Measurements from ENCODE around the gene RXRA. TPM values are rescaled to one million over a fixed set of nuclear protein-coding genes. Genes with fewer than 3 reads are reported as not detected.

The RXRA gene
- total and polyA plus RNA-seq, 2 donors (not counting 3 experiments of a cell fraction or from before 2014, with no cell fraction given): 15.4 to 37.4 TPM

- H3K9me3 ChIP-seq (replicated peaks; ENCODE audit: control insufficient read depth, insufficient read depth, low read length): no peaks in the 10 kb centered on the region
- POLR2A ChIA-PET: no interaction called here
- H3K4me3 ChIP-seq (replicated peaks in 1 of 3; ENCODE audit: insufficient read depth in 1 of 3, low read depth in 1 of 3, low read length in 3 of 3): no peak overlapping the region
- no peaks in the 10 kb centered on the region for H3K27me3 ChIP-seq (ENCODE audit: control insufficient read depth in 2 of 2, insufficient read depth in 2 of 2, low read length in 2 of 2)
- dilution Hi-C loops (cut with MboI; ENCODE audit: extremely low pct_ligation_motif_present, low sequenced_read_pairs): no loop called here
- no peak overlapping the region for H2AFZ ChIP-seq (ENCODE audit: low read depth, low read length)
- no peaks in the 10 kb centered on the region for H3K36me3 ChIP-seq (ENCODE audit: control insufficient read depth in 2 of 2, extremely low read depth in 1 of 2, insufficient read depth in 2 of 2, low read length in 2 of 2)
- H3K9ac ChIP-seq (replicated peaks; ENCODE audit: extremely low read depth, insufficient read depth, low read length): no peak overlapping the region
- FAIRE-seq: no peak
- H3K27ac ChIP-seq (ENCODE audit: insufficient read depth, low read depth, low read length): no peak overlapping the region
- no peak overlapping the region for H3K4me2 ChIP-seq (ENCODE audit: insufficient read depth, low read length)
- intact Hi-C loops (cut with micrococcal nuclease): loop anchor here (5.0 kb wide), 1 partner anchor 618 kb away; no protein-coding TSS in a partner anchor
- CTCF ChIA-PET: interaction anchor here (1.1 to 1.2 kb wide), 2 partner anchors 10 to 183 kb away, joined by 3 read pairs; no protein-coding TSS in a partner anchor
- H3K79me2 ChIP-seq (ENCODE audit: control insufficient read depth, insufficient read depth, low read length): no peaks in the 10 kb centered on the region
- H4K20me1 ChIP-seq (replicated peaks; ENCODE audit: control insufficient read depth, extremely low read depth, insufficient read depth, low read length): no peaks in the 10 kb centered on the region
- no TSS peak for BruUV-seq (replicated peaks)
- no peak for DNase-seq (ENCODE audit: low read depth, low spot score)
- TF ChIP-seq MYC (IDR thresholded peaks at IDR 0.05; ENCODE audit: low read depth, low read length) (no peak), CTCF (IDR thresholded peaks at IDR 0.05; ENCODE audit: extremely low read depth in 1 of 2, insufficient read depth in 1 of 2, low read depth in 1 of 2, low read length in 2 of 2) (no peak), FOS (IDR thresholded peaks at IDR 0.05; ENCODE audit: borderline replicate concordance, insufficient read depth, low read length) (no peak), POLR2AphosphoS5 (IDR thresholded peaks at IDR 0.05; ENCODE audit: insufficient read depth, low read depth, low read length) (no peak), MAX (IDR thresholded peaks at IDR 0.05; ENCODE audit: insufficient read depth, insufficient read length) (no peak), POLR2A (IDR thresholded peaks at IDR 0.05; ENCODE audit: low read depth, low read length) (no peak), JUN (IDR thresholded peaks at IDR 0.05; ENCODE audit: borderline replicate concordance, insufficient read depth, insufficient read length, low read depth) (no peak), EZH2 (IDR thresholded peaks at IDR 0.05; ENCODE audit: borderline replicate concordance, low read depth, low read length, severe bottlenecking) (no peak), GATA2 (IDR thresholded peaks at IDR 0.05; ENCODE audit: insufficient read depth, insufficient read length, low read depth, low read length) (no peak)
- no peaks in the 10 kb centered on the region for H3K9me1 ChIP-seq (replicated peaks; ENCODE audit: control insufficient read depth, extremely low read depth, insufficient read depth, low read length)
- H3K4me1 ChIP-seq (ENCODE audit: control insufficient read depth, extremely low read depth, insufficient read depth, low read length): peaks cover 19% of the 10 kb centered on the region
Measured at GRCh38 chr9:134459573-134459972, 133.3 kb downstream of the RXRA start.

All from endothelial cell of umbilical vein (primary cell).